NCI-H1092 (cell line): ENCODE results near the gene FLNC.

ENCODE experiments used
- DNase-seq: peaks from one replicate; lab custom pipeline; 2025; lab: John Stamatoyannopoulos, UW

FLNC gene

DNA sequence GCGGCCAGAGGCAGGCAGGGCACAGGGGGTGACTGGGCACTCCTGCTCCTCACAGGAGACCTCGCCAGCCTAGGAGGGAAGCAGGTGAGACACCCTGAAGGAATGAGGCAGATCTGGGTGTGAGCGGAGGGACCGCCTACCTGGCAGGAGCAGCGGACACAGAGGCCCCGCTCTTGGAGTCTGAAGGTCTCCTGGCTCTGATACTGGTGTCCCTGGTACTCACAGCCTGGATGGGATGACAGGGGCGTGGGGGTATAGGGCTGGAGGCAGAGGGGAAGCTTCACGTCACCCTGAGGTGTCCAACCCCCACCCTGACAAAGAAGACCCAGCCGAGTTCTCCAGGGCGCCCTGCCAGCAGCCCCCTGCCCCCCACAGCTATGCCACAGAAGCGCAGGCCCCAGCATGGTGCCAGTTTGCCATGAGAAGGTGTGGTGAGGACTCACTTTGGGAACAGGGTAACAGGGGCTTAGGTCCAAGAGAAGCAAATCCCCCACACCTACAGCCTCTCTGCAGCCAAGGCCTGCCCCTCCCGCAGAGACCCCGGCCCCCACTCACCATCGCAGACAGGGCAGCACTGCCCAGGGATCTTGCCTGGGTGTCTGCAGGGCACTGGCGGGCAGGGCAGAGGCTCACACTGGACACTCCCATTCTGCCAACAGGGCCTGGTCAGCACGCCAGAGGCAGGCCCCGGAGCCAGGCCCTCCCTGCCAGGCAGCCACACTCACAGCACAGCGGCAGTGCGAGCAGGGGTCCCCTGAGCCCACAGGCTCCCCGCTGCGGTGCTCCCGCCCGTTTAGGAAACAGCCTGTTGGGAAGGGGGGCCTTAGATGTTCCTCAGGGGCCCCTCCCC lies 63.3 kb downstream of the FLNC start:
- DNase-seq, result no peak

DNA sequence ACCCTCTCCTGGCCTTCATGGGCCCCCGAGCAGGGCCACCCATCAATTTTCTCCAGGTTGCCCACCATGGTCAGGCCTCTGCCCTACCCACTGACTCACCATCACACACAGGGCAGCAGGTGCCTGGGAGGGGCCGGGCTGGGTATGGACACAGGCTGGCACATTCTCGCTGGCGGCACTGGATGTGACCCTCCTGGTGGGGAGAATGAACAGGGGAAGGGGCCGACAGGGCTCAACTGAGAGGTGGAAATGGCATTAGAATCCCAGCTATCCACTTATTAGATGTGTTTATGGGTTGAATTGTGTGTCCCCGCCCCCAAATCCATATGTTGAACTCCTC lies 63.9 kb downstream of the FLNC start:
- DNase-seq, result no peak

DNA sequence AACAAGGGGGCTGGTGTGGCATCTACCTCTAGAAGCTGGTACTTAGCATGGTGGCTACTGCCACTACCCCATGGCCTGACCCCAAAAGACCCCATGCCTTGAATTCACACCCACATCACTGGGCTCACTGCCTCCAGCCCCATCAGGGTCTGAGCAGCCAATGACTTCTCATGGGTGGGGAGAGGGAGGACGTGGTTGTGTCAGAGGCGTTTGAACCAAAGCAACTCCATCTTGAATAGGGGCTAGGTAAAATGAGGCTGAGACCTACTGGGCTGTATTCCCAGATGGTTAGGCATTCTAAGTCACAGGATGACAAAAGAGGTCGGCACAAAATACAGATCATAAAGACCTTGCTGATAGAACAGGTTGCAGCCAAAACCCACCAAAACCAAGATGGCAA lies 65.1 kb downstream of the FLNC start:
- DNase-seq, result no peak

DNA sequence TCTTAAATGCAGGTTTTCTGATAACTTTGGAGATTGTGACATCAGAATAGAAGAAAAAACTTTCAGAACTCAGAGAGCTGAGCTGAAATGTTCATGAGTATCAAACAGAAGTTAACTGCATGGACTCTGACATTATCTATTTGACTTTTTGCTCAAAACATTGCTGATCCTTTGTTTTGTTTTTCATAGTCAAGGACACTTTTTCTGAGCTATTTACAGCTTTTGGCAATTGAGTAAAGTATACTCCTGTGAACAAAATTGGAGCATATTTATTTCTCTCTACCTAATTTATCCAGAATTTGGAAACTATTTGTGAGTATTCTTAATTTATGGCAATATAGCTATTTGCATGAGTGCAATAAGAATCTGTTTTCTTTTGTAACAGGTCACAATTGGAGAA lies 69.2 kb downstream of the FLNC start:
- DNase-seq, result no peak

DNA sequence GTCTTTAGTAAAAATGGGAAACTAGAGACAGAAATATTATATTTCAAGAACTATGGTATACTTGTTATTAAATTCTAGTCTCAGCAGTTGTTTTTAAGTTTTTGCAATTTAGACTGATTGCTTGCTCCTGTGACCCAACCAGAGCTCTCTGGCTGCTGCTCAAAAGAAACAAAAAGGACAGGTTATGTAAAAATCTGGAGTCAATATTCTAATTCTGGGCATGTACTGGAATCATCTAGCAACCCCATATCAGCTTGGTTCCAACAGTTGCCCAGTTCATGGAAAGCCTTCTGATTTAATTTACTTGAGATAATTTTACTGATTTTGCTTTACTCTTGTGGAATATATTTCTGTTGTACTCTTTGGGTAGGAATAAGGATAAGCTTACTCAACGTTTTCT lies 70.0 kb downstream of the FLNC start:
- DNase-seq, result no peak

DNA sequence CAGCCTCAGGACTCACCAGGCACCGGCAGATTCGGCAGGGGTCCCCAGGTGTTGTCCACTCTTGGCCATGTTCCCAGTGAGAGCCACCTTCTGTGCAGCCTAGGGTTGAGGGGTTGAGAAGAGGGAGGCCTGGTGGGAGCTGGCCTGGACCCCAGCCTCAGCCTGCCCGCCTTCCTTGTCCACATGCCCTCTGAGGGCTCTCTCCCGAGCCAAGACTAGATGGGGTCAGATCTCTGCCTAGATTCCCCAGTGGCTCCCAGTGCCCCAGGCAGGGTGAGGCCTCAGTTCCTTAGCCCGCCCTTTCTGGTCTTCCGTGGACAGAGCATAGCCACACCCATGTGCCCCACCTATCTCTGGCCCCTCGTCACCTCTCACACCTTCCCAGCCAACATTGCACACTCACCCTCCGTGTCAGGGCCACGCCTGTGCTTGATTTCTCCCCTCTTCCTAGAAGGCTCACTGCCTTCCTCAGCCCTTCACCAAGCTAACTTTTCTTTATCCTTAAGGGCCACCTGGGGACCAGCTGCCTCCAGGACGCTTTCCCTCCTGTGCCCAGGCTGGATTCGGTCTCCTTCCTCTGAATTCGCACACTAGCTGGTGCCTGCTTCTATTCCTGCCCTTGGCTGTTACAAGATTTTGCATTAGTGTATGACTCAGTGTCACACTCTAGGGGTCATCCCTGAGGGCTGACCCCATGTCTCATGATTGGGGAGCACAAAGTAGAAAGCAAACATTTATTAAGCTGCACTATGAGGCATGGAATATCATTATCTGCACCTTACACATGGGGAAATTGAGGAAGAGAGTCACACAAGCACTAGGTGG lies 72.8 kb downstream of the FLNC start:
- DNase-seq, result no peak

DNA sequence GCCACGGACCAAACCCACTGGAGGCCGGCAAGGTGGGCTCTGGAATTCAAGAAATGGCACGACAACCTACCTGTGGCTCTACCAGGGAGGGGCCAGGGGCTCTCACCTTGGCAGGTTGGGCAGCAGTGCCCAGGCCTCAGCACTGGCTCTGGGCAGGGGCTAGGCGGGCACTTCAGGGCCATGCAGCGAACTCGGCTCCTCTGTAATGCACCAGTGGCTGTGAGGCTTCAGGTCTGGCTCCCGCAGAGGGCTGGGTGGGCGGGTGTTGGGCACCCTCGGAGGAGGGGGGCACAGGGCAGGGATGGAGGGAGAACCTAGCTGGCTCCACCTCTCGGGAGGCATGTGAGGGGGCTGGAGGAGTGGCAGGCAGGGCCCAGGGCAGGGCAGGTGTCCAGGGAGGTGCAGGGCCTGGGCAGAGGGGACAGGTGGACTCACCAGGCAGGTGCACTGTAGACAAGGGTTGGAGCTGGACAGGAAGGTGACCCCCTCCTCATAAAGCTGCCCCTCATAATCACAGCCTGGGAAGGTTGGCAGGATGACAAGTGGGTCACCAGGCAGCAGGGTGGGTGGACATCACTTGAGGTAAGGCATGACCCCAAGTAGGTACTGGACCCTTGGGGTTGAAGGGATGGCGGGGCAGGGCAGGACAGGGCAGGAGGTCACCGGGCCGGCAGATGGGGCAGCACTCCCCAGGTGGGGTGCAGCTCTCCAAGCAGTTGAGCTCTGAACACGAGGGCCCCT lies 73.6 kb downstream of the FLNC start:
- no peak for DNase-seq

DNA sequence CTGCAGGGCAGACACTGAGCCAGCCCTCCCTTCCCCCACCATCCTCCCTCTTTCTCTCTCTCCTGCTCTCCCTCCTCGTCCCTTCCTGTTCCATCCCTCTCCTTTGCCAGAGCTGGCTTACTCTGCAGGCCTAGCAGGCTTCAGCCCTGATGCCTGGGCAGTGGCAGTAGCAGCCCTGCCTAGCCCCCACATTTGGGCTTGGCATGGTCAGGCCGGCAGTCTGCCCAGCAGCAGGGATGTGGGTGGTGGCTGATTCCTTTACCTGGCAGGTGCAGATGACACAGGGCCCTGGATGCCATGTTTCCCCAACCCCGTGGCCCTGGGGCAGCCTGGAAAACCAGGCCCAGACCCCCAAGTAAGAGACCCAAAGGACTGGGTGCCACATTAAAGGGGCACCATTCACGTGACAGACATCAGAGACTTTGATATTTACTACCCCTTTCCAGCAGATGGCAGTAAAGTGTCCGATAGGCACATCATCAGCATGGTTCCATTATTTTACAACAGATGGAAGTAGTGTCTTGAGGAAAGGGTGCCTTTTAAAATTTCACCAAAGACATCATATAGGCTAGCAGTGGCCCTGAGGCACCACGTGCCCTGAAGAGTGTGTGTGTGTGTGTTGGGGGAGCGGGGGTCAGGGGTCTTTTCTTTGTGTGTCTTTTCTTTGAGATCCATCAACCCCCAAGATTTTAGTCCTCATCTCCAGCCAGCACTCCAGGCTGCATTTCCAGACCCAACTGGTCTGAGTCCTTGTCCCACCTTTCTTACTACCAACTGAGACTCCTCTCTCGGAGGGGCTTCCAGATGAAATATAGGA lies 74.4 kb downstream of the FLNC start:
- peak; percentile 50 for DNase-seq

DNA sequence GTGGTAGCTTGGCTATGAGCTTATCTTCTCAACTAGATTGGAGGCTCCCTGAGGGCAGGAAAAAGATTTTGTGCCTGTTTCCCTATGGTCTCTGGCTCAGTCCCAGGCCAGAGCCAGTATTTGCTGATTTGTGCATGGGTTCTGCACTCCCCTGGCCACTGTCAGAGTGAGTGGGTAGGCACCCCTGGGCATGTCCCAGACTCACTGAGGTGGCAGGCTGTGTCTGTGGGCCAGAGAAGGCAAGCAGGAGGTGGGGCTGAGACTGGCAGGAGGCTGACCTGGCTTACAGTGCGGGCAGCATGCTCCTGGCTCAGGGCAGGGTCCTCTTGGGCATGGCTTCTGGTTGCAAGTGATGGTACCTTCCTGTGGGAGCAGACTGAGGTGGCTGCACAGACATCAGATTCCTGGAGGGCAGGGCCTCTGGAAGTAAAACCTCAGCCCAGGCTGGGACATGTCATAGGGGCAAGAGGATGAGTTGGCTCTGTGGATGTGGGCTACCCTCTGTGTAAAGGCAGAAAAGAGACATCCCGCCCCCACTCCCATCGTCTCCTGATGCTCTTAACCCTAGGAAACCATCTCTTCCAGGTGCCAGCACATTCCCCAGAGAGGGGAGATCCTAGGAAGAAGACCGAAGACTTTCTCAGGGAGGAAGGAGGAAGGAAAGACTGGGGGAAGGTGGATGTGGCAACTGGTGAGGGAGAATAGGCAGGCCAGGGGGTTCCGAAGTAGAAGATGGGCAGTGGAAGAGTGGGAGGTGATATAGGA lies 76.0 kb downstream of the FLNC start:
- DNase-seq, result no peak

DNA sequence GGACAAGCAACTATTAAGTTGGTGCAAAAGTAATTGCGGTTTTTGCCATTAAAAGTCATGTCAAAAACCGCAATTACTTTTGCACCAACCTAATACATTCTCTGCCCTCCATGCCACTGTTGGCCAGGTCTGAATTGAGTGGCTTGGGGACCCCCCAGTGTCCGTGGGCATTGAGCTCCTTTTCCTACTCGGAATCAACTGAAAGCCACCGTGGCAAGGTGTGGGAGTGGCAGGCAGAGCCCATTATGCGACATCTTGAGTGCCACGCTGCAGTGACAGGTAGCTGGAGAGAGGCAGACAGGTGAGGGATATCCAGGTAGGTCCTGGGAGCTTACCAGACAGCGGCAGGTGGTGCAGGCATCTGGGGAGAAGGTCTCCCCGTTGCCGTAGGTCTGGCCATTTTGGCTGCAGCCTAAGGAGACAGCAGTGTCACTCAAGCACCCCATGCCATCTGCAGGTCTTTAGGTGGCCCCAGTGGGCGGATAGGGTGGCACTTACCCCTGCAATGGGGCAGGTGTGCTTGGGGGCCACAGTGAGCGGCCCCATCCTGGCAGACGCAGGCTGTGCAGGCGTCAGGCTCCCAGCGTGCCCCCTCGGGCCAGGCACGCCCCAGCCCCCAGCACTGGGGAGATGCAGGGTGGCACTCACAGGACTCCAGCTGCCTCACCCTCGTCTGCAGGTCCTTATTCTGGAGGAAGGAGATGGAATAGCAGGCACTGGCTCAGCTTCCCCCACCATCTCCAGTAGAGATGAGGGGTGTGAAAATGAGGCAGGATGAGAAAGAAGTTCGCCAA lies 76.8 kb downstream of the FLNC start:
- no peak for DNase-seq
